ENCODE measurements around the gene SUN3. TPM values are rescaled to one million over a fixed set of nuclear protein-coding genes. Genes with fewer than 3 reads are reported as not detected.

The SUN3 gene
- total and polyA plus RNA-seq, 9 donors, result not detected

Other genes starting within 250 kb of the SUN3 start
- under 1 TPM; 0.11 to 0.48 (median 0.28) TPM for gene PKD1L1, start 80.6 kb downstream of the SUN3 start, total RNA-seq
- gene PKD1L1, start 80.6 kb downstream of the SUN3 start, polyA plus RNA-seq, result under 1 TPM; 0.13 to 0.22 TPM
- 10 to 100 TPM; 10.3 to 27.2 (median 20.7) TPM for gene HUS1, start 49.5 kb downstream of the SUN3 start, total RNA-seq
- gene HUS1, start 49.5 kb downstream of the SUN3 start, polyA plus RNA-seq, result 10 to 100 TPM; 10.0 to 21.4 TPM
- 10 to 100 TPM in 1 of 7 donors, 1 to 10 TPM in 1, under 1 TPM in 3, not detected in 2; 0.30 to 18.6 (median 0.38) TPM for gene C7orf57, start 6.4 kb upstream of the SUN3 start, total RNA-seq
- gene C7orf57, start 6.4 kb upstream of the SUN3 start, polyA plus RNA-seq, result under 1 TPM in 1 of 2 donors, not detected in 1; 0.02 TPM
- gene UPP1, start 60.2 kb upstream of the SUN3 start, total RNA-seq, result 10 to 100 TPM in 2 of 7 donors, 1 to 10 TPM in 5; 5.4 to 13.5 (median 7.1) TPM
- 1 to 10 TPM; 5.9 to 8.0 TPM for gene UPP1, start 60.2 kb upstream of the SUN3 start, polyA plus RNA-seq
- gene ABCA13, start 142.4 kb upstream of the SUN3 start, total RNA-seq, result 1 to 10 TPM in 1 of 7 donors, under 1 TPM in 6; 0.10 to 4.1 (median 0.45) TPM
- gene ABCA13, start 142.4 kb upstream of the SUN3 start, polyA plus RNA-seq, result under 1 TPM; 0.02 to 0.05 TPM